ENCODE data around the gene ZC3H14.
A peak's percentile ranks its signal among the peaks of the same experiment; 100 is the strongest.

ZC3H14 gene

DNA sequence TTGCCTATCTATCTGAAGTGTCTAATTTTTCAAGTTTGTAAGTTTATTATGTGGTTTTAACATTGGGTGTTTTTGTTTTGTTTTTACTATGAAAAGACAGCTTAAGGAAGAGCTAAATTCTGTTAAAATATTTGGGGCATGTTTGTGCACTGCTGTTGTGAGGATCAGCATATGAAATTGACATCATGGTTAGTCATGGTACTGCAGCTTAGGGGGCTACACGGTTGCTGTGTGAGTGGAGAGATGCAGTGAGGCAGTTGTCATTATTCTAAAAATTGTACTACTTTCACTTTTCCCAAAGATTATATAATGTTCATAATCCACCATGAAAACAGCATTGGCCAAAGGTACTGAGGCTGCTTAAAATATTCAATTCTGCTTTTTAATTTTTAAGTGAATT, 49.0 kb downstream of the ZC3H14 start:
- no peak for DNase-seq (ENCODE audit: low spot score)
- TF ChIP-seq, protein P1, sequence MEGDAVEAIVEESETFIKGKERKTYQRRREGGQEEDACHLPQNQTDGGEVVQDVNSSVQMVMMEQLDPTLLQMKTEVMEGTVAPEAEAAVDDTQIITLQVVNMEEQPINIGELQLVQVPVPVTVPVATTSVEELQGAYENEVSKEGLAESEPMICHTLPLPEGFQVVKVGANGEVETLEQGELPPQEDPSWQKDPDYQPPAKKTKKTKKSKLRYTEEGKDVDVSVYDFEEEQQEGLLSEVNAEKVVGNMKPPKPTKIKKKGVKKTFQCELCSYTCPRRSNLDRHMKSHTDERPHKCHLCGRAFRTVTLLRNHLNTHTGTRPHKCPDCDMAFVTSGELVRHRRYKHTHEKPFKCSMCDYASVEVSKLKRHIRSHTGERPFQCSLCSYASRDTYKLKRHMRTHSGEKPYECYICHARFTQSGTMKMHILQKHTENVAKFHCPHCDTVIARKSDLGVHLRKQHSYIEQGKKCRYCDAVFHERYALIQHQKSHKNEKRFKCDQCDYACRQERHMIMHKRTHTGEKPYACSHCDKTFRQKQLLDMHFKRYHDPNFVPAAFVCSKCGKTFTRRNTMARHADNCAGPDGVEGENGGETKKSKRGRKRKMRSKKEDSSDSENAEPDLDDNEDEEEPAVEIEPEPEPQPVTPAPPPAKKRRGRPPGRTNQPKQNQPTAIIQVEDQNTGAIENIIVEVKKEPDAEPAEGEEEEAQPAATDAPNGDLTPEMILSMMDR (conservative IDR thresholded peaks at IDR 0.05; ENCODE audit: low read depth): no peak
- no peak overlapping the region for H3K27ac ChIP-seq
- ChIA-PET CTCF (no interaction called here), POLR2A (ENCODE audit: low non-redundant PET) (no interaction called here)

DNA sequence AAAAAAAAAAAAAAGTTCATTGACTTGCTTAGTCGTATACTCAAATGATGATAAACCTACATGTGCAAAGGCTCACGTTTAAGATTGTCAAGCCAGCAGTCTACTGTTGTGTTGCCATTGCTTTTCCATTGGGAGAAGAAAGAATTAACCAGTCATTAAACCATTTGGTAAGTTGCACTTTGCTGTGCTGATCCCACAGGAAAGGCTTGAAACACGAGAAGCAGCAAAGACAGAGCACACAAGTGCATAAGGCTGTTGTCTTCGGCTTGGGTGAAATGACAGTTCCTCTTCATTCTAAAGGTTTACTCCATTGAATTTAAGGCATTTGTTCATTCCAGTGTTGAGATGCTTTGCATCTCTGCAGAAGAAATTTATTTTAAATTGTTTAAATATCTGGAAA, 50.1 kb downstream of the ZC3H14 start:
- H3K27ac ChIP-seq: no peak overlapping the region
- ChIA-PET POLR2A (ENCODE audit: low non-redundant PET) (no interaction called here), CTCF (interaction anchor here (0.7 kb wide), 1 partner anchor 42 kb away, joined by 3 read pairs; no protein-coding TSS in a partner anchor)
- TF ChIP-seq, protein P1 (conservative IDR thresholded peaks at IDR 0.05; ENCODE audit: low read depth): no peak
- no peak for DNase-seq (ENCODE audit: low spot score)

GRCh38 chr14:88613552-88614010, 50.7 kb downstream of the ZC3H14 start:
- DNase-seq (ENCODE audit: low spot score): peak; percentile 22
- no peak overlapping the region for H3K27ac ChIP-seq
- TF ChIP-seq, protein P1 (conservative IDR thresholded peaks at IDR 0.05; ENCODE audit: low read depth): no peak
- ChIA-PET CTCF (interaction anchor here (0.6 to 0.7 kb wide), 2 partner anchors 56 to 1569 kb away, joined by 3 to 4 read pairs; no protein-coding TSS in a partner anchor), POLR2A (ENCODE audit: low non-redundant PET) (no interaction called here)

GRCh38 chr14:88614218-88614907, 51.5 kb downstream of the ZC3H14 start:
- TF ChIP-seq, protein P1 (conservative IDR thresholded peaks at IDR 0.05; ENCODE audit: low read depth): no peak
- peak; percentile 45 for DNase-seq (ENCODE audit: low spot score)
- ChIA-PET POLR2A (ENCODE audit: low non-redundant PET) (no interaction called here), CTCF (interaction anchor here (0.6 kb wide), 1 partner anchor 57 kb away, joined by 3 read pairs; no protein-coding TSS in a partner anchor)
- H3K27ac ChIP-seq: no peak overlapping the region

DNA sequence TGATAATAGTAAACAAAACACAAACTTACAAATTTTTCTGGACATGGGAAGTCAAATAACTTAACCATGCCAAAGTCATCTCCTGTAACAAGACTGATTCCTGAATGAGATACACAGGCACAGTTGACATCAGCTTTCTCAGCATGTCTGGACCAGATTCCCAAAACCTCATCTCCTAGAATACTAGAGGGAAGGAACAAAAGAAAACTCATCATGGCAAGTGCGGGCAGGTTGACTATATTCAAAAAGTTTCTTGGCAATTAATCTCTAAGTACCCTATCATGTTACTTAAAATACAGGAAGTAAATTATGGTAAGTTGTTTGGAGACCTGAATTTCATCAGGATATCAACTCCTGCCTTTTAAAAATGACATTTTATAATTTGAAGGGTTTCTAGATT, 53.9 kb downstream of the ZC3H14 start:
- POLR2A ChIA-PET (ENCODE audit: low non-redundant PET): no interaction called here
- peak overlapping the region; percentile 78 for H3K27ac ChIP-seq
- TF ChIP-seq, protein P1 (conservative IDR thresholded peaks at IDR 0.05; ENCODE audit: low read depth): no peak
- CTCF ChIA-PET: no interaction called here
- peak; percentile 57 for DNase-seq (ENCODE audit: low spot score)

- CTCF ChIA-PET: no interaction called here
- DNase-seq (ENCODE audit: low spot score): no peak
- TF ChIP-seq, protein P1 (conservative IDR thresholded peaks at IDR 0.05; ENCODE audit: low read depth): no peak
- peak overlapping the region; percentile 78 for H3K27ac ChIP-seq
- POLR2A ChIA-PET (ENCODE audit: low non-redundant PET): no interaction called here
These were observed 54.6 kb downstream of the ZC3H14 start for GRCh38 chr14:88617479-88617878.
